Testis (tissue), 3 donors: ENCODE results near the gene AAK1. TPM values are rescaled to one million over a fixed set of nuclear protein-coding genes. Genes with fewer than 3 reads are reported as not detected.

Source experiments
- DNase-seq: peaks from one replicate; pipeline ENCODE4 v3.0.0-alpha.2; 2019
- H3K27ac ChIP-seq, 2 donors: fragments of 200-600 bp; sonication (generic); one replicate each; pipeline ENCODE4 v1.5.1; 2019
- H3K27me3 ChIP-seq: fragments of 200-600 bp; sonication (generic); one replicate; pipeline ENCODE4 v1.5.1; 2019
- H3K36me3 ChIP-seq: fragments of 200-600 bp; sonication (generic); one replicate; pipeline ENCODE4 v1.5.1; 2017; ENCODE audit warnings: low read depth; ENCODE audit errors: missing control alignments
- H3K4me1 ChIP-seq: fragments of 200-600 bp; sonication (generic); one replicate; pipeline ENCODE4 v1.5.1; 2019
- H3K4me3 ChIP-seq, 2 donors: fragments of 200-600 bp; sonication (generic); one replicate each; pipeline ENCODE4 v1.5.1; 2017 to 2019
- H3K9me3 ChIP-seq: fragments of 200-600 bp; sonication (generic); one replicate; pipeline ENCODE4 v1.5.1; 2017
- POLR2A ChIP-seq: fragments of 450-650 bp; IDR thresholded peaks from one replicate; pipeline ENCODE4 v1.6.1; 2017; ENCODE audit warnings: antibody characterized with exemption, mild to moderate bottlenecking, moderate library complexity
- WGBS, 2 donors: methylation state at CpG; one replicate each; pipeline ENCODE4 v1.1.5; 2018; 5-methylcytosine and 5-hydroxymethylcytosine counted together
- intact Hi-C: fragments of 100-400 bp; cut with DNase I; formaldehyde crosslinking; loops from one replicate; pipeline ENCODE4 v1.15.1; 2023; ENCODE audit warnings: low total_unique reads
- polyA plus RNA-seq: library from polyadenylated mRNA; stranded (reverse); fragments of 350-450 nt; fragmentation: Illumina TruSeq; extraction: RNeasy Lipid Tissue Mini Kit (QIAGEN cat#74804); gene quantifications from one replicate; pipeline ENCODE4 v1.2.3, GENCODE V29; 2014; ENCODE audit warnings: low read depth, low replicate concordance; ENCODE audit not compliant: insufficient read depth
- total RNA-seq, 2 donors: library from RNA; depleted of rRNA; stranded (reverse); fragments of >200 nt; gene quantifications; one replicate each; pipeline ENCODE4 v1.2.3, GENCODE V29; 2016
- TF ChIP-seq, protein P1 (sequence below), 3 experiments: fragments of 450-650 bp in 2 of 3; fragments of 200-600 bp in 1 of 3; sonication (generic) in 1 of 3; IDR thresholded peaks; one replicate each; pipeline ENCODE4 v1.5.1; 2016 to 2019; ENCODE audit warnings: antibody characterized with exemption in 3 of 3, mild to moderate bottlenecking in 2 of 3, moderate library complexity in 1 of 3

The AAK1 gene
- total and polyA plus RNA-seq, 3 donors from 2014 or later, result 20.3 to 62.1 (median 47.9) TPM

DNA sequence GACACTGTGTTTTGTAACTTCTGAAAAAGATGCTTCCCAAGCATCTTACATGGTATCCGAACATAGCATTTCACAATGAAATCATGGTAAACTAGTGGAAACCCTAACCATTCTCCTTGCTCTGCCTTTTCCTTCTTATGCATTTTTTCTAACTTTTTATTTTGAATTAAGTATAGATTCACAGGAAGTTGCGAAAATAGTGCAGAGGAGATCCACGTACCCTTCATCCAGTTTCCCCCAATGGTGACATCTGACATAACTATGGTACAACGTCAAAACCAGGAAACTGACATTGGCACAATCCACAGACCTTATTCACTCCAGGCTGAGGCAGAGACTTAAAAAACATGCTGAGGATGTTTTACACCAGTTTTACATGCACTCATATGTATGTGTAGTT lies 38.3 kb downstream of the AAK1 start:
- no peaks in the 10 kb centered on the region for H3K4me1 ChIP-seq
- no peaks in the 10 kb centered on the region for H3K27me3 ChIP-seq
- WGBS, 2 donors, result 90 to 95% methylated on average over 4 of the region's 4 CpGs
- intact Hi-C loops, result no loop called here
- no peak for DNase-seq
- no peaks in the 10 kb centered on the region for H3K36me3 ChIP-seq
- TF ChIP-seq, protein P1, sequence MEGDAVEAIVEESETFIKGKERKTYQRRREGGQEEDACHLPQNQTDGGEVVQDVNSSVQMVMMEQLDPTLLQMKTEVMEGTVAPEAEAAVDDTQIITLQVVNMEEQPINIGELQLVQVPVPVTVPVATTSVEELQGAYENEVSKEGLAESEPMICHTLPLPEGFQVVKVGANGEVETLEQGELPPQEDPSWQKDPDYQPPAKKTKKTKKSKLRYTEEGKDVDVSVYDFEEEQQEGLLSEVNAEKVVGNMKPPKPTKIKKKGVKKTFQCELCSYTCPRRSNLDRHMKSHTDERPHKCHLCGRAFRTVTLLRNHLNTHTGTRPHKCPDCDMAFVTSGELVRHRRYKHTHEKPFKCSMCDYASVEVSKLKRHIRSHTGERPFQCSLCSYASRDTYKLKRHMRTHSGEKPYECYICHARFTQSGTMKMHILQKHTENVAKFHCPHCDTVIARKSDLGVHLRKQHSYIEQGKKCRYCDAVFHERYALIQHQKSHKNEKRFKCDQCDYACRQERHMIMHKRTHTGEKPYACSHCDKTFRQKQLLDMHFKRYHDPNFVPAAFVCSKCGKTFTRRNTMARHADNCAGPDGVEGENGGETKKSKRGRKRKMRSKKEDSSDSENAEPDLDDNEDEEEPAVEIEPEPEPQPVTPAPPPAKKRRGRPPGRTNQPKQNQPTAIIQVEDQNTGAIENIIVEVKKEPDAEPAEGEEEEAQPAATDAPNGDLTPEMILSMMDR (IDR thresholded peaks at IDR 0.05), result no peak
- TF ChIP-seq POLR2A, result no peak
- H3K9me3 ChIP-seq, result no peaks in the 10 kb centered on the region
- H3K4me3 ChIP-seq, result no peak overlapping the region
- no peak overlapping the region for H3K27ac ChIP-seq

DNA sequence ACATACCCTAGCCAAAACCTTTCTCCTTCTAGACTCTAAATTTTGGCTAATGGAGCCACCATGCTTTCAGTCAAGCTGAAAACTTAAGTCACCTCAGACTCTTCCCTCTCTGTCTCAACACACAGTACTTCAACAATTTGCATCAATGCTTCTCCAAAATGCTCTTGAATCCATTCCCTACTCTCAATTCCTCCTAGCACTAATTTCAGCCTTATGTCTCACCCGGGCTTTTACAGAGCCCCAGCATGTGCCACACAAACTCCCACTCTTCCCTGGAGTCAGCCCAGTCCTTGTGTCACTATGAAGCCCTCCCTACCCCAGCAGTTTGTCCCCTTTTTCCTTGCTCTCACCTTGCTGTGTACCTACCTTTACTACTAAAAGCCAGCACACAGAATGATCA lies 38.7 kb downstream of the AAK1 start:
- Histone ChIP-seq H3K36me3 (no peaks in the 10 kb centered on the region), H3K9me3 (no peaks in the 10 kb centered on the region), H3K4me1 (no peaks in the 10 kb centered on the region), H3K27ac (no peak overlapping the region), H3K4me3 (no peak overlapping the region), H3K27me3 (no peaks in the 10 kb centered on the region)
- 88 to 89% methylated on average over 1 of the region's 1 CpG for WGBS, 2 donors
- intact Hi-C loops, result no loop called here
- TF ChIP-seq, protein P1 (IDR thresholded peaks at IDR 0.05), result no peak
- no peak for TF ChIP-seq POLR2A
- no peak for DNase-seq

GRCh38 chr2:69604026-69604678 lies 39.4 kb downstream of the AAK1 start:
- intact Hi-C loops, result no loop called here
- Histone ChIP-seq H3K36me3 (no peaks in the 10 kb centered on the region), H3K4me3 (no peak overlapping the region), H3K4me1 (no peaks in the 10 kb centered on the region), H3K27ac (no peak overlapping the region), H3K27me3 (no peaks in the 10 kb centered on the region), H3K9me3 (no peaks in the 10 kb centered on the region)
- TF ChIP-seq, protein P1 (IDR thresholded peaks at IDR 0.05), result no peak
- TF ChIP-seq POLR2A, result no peak
- no peak for DNase-seq
- 73 to 78% methylated on average over 6 of the region's 6 CpGs for WGBS, 2 donors

GRCh38 chr2:69603146-69603743 lies 40.3 kb downstream of the AAK1 start:
- no peaks in the 10 kb centered on the region for H3K36me3 ChIP-seq
- no peaks in the 10 kb centered on the region for H3K27me3 ChIP-seq
- H3K9me3 ChIP-seq, result no peaks in the 10 kb centered on the region
- intact Hi-C loops, result no loop called here
- TF ChIP-seq POLR2A, result no peak
- TF ChIP-seq, protein P1 (IDR thresholded peaks at IDR 0.05), result no peak
- H3K27ac ChIP-seq, result no peak overlapping the region
- 79 to 86% methylated on average over 4 of the region's 4 CpGs for WGBS, 2 donors
- no peaks in the 10 kb centered on the region for H3K4me1 ChIP-seq
- no peak overlapping the region for H3K4me3 ChIP-seq
- no peak for DNase-seq

- DNase-seq, result no peak
- TF ChIP-seq POLR2A, result no peak
- TF ChIP-seq, protein P1 (IDR thresholded peaks at IDR 0.05), result no peak
- Histone ChIP-seq H3K4me3 (no peak overlapping the region), H3K36me3 (no peaks in the 10 kb centered on the region), H3K9me3 (no peaks in the 10 kb centered on the region), H3K4me1 (no peaks in the 10 kb centered on the region), H3K27ac (no peak overlapping the region), H3K27me3 (no peaks in the 10 kb centered on the region)
- 66 to 78% methylated on average over 2 of the region's 2 CpGs for WGBS, 2 donors
- intact Hi-C loops, result no loop called here
Measured at GRCh38 chr2:69601179-69601612, 42.3 kb downstream of the AAK1 start.
